HG02763 (cell line): ENCODE data around the gene CRLF1.

ENCODE experiments used
- ATAC-seq: cut with Tn5 transposase; IDR thresholded peaks from one replicate; pipeline ENCODE4 v1.9.1; 2021; ENCODE audit warnings: mild to moderate bottlenecking, moderate library complexity; ENCODE audit not compliant: unreplicated experiment

CRLF1 gene

GRCh38 chr19:18559685-18560084 lies 46.9 kb downstream of the CRLF1 start:
- ATAC-seq: no peak

- no peak for ATAC-seq
These were observed 48.0 kb downstream of the CRLF1 start for GRCh38 chr19:18558604-18559003.

GRCh38 chr19:18558202-18558555 lies 48.4 kb downstream of the CRLF1 start:
- no peak for ATAC-seq

GRCh38 chr19:18557411-18558201 lies 49.0 kb downstream of the CRLF1 start, which contains the start of gene KXD1:
TSS of gene KXD1 (plus strand) at chr19:18557870. CDS start at chr19:18562057, 4,187 bp downstream.
- peak; percentile 92 for ATAC-seq

DNA sequence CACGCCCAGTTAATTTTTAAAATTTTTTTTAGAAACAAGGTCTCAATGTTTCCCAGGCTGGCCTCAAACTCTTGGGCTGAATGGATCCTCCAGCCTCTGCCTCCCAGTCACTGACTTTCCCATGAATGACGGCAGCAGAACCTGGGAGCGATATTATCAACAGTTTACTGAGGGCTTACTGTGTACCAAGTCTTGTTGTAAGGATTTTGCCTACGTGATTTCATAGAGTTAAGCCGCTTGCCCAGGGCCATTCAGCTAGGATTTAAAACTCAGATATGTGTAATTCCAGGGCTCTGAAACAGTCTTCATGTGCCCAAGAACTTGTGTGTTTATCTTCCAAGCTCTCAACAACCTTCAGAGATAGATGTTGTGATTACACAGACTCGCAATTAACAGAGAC lies 55.0 kb downstream of the CRLF1 start:
- no peak for ATAC-seq

DNA sequence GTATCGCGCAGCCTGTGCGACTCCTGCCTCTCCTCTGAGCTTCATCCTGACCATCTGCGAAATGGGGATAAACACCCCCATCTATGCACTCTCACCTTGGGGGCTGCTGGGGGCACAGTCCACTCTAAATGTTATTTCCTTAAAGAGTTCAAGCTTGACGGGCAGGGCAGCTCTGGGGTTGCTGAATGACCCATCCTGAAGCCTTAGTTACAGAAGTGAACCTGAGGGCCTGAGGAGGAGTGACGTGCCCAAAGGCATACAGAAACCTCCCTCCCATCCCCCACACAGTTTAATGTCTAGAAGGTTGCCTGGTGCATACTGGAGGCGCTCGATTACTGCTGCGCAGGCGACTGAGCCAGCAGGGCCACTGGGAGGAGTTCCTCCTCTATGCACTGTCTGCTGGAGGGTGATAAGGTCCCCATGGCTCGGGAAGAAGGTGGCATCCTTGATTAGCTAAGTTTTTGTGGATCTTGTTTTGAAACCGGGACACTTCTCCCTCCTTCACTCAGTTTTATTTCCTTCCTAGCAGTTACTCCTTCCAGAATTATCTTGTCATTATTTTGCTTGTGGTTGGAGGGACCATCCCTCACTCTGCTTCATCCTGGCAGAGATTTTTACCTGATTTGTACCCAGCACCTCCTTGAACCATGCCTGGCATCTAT lies 62.7 kb downstream of the CRLF1 start:
- ATAC-seq: peak; percentile 41
